ENCODE results near the gene DSCAM.

The DSCAM gene

DNA sequence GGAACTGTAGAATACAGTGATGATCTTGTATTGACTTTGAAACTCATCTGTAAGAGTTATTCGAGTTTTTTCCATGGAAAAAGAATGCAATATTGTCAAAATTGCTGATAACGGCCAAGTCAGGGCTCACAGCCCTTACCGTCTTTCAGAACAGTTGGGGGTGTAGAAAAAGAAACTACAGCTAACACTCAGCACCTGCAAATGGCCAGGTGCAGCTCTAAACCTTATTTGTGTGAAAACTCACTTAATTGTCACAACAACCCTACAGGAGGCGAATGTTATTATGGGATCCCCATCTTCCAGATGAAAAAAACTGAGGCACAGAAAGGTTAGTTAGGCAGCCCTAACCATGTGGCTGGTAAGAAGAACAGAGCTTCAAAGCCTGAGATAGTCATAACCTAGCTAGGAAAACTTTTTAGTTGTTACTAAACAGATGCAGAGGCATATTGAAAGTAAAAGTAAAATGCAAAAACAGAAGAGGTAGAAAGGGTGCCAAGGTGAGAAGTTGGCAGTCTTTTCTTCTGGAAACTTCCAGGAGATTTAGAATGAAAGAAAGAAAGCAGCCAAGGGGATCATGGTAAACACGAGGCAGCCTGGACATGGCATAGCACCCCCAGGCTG is 76.4 kb downstream of the DSCAM start:
- no peak for DNase-seq (ENCODE audit: low read depth)

DNA sequence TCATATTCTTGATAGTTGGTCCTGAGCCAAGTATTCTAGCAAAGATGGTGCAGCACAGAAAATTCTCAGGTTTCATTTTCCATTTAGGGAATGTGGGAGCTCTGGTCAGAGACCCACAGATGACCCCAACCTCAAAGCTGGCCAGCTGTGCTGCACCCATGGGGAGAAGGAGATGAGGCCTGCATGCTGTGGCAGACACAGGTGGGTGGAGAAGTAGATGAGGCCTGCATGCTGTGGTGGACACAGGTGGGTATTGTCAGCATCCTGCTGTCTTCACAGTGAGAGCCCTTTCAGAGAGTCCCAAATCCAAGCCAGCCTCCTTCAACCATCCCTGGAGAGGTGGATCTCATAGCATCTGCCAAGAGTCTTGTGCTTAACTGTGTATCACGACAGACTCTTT is 77.7 kb downstream of the DSCAM start:
- no peak for DNase-seq (ENCODE audit: low read depth)

DNA sequence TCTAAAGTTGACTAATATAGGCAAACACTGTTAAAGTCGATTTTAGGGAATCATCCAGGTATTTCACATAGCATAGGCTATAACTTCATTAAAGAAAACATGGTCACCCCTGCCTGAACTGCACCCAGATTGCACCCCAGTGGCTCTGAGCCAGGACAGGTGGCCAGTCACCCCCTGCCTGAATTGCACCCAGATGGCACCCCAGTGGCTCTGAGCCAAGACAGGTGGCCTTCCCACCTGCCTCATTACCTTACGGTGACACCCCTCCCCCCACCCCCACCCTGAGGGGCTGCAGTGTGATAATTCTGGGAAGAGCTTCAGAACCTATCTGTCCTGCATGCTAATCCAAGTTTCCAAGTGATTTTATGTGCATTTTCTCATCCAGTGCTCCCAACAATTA is 78.9 kb downstream of the DSCAM start:
- no peak for DNase-seq (ENCODE audit: low read depth)

DNA sequence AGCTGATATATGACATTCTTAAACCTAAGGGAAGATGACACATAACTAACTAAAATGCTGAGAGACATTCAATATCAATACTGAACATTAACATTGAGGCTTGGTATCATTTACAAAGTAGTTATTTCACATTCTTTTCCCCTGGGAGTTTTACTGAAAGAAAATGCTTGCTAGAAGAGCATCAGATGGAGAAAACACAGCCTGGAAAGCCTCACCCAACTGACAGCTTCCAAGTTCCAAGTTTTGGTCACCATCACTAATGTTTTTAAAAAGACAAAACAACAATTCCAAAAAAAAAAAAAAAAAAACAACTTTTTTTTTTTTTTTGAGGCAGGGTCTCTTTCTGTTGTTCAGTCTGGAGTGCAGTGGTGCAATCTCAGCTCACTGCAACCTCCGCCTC is 80.6 kb downstream of the DSCAM start:
- DNase-seq (ENCODE audit: low read depth): no peak

DNA sequence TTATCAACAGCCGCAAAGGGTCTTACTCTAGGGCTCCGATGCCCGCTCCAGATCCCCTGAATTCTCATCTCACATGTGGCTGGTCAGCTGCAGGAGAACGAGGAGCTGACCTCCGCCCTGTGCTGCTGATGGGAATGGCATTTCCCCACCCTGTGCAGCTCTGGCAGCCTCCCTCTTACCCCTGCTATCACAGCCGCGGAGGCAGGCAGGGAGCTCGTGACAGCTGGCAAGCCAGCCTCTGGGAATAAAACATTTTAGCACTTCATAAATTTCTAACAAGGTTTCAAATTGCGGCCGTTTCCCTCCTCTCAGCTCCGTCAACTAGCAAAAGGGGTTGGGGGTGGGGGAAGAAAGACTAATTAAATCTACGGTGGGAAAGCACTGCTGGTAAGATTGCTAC is 81.1 kb downstream of the DSCAM start:
- no peak for DNase-seq (ENCODE audit: low read depth)

DNA sequence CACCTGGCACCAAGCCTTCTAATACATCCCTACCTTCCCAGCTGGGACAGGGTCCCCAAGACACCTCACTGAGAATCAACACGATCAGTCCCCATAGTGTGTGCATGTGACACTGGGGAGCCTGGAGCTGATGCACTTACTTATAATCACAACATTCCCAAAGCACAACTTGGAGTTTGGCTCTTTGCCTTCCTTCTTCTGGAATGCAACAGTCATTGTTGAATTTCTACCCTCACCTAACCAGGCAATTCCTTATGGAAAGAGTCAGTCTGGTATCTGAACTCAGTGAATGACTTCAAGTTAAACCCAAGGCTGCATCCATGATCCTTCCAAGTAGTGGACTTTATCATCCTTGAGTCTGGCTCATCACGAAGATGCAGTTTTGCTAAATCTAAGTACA is 86.1 kb downstream of the DSCAM start:
- DNase-seq (ENCODE audit: low read depth): no peak

DNA sequence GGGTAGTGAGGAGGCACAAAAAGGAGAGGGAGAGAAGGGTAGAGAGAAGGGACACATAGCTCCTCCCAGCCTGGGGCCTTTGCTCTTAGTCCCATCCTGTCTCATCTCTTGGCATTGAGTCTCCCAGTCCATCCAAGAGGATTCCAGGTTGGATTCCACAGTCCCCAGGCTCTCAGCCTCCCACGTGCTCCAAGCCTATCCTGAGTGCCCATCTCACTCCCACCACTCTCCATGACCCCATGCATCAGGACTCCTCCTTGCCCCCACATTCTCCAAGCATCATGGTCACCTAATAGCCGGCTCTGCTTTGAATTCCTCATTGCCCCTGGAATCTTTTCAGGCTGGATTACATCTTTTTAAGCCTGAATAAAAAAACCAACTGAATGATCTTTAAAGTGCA is 87.9 kb downstream of the DSCAM start:
- DNase-seq (ENCODE audit: low read depth): no peak

DNA sequence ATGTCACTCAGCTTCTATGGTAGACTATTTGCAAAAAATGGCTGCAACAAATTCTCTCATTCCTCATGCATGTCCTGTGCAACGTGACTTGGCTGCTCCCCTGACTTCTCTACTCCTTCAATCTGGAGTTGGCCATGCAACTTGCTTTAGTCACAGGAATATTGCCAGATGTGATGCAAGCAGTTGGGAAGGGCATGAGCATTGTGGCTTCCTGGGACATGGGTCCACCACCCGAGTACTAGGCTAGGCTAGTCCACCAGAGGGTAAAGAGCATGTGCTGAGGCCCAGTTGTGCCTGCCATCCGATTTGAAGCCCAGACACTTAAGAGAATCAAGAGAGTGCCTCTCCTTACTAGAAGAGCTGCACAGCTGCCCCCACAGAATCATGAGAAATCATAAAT is 89.6 kb downstream of the DSCAM start:
- no peak for DNase-seq (ENCODE audit: low read depth)

DNA sequence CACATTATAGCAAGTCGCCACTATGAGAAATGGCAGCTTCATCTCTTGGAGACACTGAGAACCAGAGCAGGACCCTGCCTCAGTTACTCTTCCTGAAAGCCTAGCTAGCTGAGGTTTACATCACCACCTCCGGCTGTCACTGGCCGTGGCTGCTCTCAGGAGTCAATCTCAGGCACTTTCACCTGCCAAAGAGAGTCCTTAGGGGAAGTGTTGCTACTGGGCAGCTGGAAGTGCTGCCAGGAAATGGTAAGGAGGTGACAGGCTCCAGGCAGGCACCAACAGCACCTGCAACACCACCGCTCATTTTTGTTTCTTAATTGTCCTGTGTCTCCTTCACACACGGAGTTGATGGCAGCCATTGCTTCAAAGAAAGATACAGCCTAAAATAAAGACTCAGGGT is 92.5 kb downstream of the DSCAM start:
- no peak for DNase-seq (ENCODE audit: low read depth)

DNA sequence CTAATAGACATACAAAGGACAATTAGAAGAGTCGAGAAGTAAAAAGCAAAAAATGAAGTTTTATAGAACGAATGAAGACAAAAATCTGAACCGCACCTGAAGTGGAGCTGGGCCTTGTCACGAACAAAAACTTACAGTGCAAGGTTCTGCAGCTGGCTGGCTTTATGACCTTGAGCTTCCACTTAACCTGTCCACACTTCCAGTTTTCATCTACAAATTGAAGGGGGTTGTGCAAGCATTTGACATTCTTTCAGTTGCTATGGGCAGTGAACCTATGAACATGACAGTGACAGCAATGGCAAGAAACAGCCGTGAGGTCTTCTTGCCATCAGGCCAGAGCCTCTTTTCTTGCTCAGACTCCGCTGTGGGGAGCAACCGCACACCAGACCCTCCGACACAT is 93.2 kb downstream of the DSCAM start:
- no peak for DNase-seq (ENCODE audit: low read depth)

DNA sequence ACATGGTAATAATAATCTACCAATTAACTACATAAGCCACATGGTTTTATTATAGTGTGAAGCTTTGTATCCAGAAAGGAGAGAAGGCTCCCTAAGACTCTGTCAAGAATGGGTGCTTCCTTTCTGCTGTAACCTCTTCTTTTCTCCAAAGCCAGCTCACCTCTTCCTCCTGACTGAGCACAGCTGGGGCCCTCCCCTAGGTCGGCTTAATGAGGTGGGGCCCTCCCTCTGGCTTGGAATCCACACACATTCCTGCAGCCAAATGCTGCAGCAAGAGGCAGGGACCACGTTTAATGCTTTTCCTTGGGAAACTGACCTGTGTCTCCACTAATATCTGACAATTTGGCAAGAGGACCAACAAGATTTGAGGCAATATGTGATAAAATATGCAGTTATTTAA is 94.8 kb downstream of the DSCAM start:
- DNase-seq (ENCODE audit: low read depth): no peak

DNA sequence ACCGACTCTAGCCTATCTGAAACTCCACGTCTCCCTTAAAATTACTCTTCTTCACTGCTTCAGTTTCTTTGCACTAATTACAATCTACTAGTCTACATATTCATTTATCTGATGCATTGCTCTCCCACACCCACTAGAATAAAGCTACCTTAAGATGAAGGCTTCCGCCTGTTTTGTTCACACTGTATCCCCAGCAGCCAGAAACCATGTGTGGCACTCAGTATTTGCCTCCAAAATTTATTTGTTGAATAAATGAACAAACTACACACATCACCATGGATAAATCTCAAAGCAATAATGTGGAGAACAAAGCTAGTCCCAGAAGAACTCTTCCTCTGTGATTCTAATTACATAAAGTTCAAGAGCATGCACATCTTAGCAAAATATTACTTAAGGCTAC is 95.7 kb downstream of the DSCAM start:
- DNase-seq (ENCODE audit: low read depth): no peak

DNA sequence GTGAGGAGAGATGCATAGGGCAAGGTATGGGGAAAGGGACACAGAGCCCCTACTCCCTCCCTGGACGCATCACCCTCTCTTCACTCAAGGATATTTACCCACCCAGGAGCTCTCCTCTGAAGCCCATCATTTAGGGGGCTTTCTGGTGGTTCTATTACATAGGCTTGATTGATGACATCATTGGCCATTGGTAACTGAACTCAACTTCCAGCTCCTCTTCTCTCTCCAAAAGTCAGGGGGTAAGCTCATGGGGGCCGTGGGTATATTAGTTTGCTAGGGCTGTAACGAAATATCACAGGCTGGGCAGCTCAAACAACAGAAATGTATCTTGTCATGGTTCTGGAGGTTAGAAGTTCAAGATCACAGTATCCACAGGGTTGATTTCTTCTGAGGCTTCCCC is 110.8 kb downstream of the DSCAM start:
- DNase-seq (ENCODE audit: low read depth): no peak

DNA sequence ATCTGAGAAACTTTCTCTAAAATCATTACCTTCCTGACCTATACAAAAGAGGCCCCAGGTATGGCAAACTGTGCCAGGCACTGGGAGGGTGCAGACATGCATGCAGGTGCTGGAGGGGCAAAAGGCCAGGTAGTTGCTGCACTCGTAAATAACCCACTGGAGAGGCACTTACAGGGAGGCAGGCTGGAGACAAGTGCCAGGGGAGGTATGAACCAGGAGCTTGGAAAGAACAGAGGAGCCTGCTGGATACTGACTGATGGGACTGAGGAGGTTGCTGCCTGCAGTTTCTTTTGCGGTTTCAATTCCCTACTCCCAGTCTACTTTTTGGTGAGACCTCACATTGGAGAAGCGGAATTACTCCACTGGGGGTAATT is 113.9 kb downstream of the DSCAM start:
- no peak for DNase-seq (ENCODE audit: low read depth)

DNA sequence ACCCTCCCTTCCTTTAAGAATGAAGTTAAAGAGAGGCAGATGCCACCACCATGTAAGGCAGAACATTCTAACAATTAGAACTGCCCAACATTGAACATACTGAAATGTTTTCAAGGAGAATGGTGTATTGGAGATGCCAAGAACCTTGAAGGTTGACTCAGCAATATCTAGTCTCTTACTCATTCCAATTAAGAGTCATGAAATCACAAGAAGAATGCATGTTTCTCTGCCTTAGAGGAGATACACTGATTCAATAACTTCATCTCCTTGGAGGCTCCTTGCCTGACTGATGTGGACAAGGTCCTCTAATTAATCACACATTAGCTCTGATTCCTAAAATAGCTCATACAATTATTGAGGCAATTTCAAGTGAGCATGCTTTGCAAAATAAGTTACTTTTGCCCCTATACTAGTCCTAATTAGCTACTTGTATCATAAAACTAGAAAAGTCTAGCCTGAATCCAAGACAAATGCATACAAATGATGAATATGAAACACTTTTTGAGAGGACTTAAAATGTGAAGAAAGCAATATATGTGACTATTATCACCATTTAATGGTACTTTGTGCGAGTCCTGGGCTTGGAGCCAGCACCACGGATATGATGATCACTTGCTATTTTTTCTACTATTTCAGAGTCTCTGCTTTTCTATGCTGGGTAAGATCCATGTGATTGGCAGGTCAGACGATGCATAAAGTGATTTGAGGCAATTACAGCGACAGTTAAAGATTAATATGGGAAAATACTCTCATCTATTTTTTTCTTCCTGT is 114.5 kb downstream of the DSCAM start:
- DNase-seq (ENCODE audit: low read depth): no peak

DNA sequence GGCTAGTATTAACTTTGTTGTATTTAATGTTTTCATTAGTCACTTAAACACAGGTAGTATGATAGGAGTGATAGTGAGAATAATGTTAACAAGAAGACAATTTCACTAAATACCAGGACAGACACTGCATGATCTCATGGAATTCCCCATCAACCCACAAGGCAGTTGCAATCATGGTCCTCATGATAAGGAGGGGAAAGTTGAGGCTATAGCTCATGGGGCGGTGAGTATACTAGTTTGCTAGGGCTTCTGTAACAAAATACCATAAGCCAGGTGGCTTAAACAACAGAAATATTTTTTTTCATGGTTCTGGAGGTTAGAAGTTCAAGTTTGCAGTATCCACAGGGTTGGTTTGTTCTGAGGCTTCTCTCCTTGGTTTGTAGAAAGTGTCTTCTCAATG is 115.8 kb downstream of the DSCAM start:
- DNase-seq (ENCODE audit: low read depth): no peak

DNA sequence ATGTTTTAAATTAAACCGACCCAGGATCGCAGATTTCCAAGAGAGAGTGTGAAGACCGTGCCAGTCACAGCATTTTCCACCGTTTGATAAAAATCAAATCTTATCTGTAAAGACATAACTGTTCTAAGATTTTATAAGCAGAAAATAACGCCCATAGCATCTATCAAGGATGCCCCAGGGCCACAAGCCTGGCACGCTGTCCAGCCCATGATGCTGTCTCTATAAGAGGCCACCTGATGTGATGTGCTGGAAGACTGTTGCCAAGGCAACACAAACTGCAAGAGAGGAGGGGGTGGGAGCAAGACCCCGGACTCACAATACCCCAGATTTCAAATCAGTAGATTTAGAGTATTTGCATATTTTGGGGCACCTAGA is 116.5 kb downstream of the DSCAM start:
- no peak for DNase-seq (ENCODE audit: low read depth)

DNA sequence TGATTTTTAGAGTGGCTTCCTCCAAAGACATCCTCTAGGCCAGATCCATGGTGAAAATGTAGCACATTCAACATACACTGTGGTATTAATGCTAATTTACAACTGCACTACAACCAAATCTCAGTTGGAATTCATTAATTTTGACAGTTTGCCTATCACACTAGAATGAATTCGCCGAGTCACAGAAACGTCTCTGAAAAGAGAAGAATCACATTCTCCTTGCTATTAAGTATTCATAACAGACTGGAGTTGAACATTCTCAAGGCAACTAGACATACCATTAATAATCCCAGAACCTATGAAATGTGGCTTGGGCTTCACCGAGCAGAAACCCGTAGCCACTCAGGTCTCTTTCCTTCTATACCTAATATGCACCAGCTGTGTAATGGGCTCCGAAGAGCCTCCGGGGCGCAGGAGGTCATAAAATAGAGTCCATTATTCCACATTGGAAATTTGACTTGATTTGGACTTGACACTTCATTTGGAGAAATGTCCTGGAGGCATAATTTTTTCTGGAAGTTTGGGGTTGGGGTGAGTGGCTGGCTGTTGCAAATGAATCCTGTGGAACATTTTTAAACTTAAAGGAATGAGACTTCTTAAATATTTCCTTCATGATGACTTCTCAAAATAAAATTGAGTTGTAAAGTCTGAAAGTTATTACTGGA is 117.1 kb downstream of the DSCAM start:
- no peak for DNase-seq (ENCODE audit: low read depth)

DNA sequence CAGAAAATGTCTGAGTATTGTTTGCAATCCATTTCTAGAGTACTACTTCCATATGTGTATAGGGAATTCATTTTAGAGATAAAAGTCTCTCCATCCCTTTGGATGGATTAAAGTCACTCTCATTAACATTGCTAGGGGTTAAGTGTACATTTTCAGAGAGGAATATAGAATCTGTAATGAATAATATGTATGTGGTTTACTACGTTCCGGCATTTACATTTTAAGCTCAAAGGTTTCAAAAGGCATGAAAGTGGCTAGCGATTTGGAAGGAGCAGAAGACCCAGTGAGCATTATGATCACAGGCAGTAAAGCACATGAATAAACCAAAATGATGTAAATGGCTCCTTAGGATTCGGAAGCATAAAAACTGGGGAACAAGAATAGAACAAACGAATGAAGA is 123.0 kb downstream of the DSCAM start:
- DNase-seq (ENCODE audit: low read depth): no peak

DNA sequence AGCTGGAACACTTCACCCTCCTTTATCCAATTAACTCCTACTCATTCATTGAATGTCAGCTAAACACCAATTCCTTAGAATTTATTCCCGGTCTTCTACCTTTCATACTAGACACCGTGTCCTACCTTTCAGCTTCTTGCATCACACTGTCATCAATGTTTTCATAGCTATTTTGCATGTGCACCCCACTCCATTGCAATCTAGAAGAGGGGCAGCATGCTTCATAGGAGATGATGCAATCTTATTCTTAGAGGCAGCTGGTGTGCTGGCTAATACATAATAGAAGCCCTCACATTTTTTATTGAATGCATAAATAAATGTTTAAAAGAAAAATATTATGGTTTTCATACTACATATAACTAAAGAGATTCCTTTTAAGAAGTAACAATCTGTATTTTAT is 123.6 kb downstream of the DSCAM start:
- DNase-seq (ENCODE audit: low read depth): no peak

DNA sequence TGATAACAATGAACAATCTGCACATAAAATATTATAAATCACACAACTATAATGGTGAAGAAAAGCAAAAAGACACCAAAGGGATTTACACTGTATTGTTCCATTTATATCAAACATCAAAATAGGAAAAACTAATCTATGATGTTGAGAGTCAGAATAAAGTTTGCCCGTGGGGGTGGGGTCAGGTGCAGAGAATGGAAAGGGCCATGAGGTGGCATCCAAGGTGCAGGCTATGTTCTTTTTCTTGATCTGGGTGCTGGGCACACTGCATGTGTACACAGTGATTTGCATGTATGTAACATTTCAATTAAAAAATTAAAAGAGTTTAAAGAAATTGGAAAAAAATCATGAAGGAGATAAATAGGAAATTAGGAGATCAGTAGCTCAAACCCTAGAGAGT is 127.3 kb downstream of the DSCAM start:
- no peak for DNase-seq (ENCODE audit: low read depth)

DNA sequence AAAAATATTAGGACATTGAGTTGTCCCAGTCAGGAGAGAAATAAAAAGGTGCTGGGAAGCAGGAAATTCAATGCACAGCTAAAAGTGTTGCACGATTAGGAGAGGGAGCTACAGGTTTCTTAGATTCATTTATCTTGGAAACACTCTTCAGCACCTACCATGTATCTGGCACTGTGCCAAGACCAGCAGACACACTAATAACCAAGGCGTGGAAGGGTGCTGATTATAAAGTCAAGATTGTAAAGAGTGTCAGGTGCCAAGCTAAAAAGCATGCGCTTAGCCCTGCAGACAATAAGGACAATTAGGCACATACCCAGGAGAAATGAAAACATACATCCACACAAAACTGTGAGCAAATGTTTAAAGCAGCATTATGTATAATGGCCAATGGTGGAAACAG is 129.9 kb downstream of the DSCAM start:
- DNase-seq (ENCODE audit: low read depth): no peak

DNA sequence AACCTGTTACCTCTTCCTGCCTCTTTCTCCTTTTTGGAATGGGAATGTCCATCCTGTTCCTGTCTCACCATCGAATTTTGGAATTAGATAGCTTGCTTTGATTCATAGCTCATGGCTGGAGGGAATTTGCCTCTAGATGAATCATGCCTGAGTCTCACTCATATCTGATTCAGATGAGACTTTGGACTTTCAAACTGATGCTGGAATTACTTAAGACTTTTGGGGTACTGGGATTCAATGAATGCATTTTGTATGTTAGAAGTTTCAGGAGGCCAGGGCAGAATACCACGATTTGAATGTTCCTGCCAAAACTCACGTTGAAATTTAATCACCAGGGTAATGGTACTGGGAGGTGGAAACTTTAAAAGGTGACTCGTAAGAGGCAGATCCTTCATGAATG is 132.4 kb downstream of the DSCAM start:
- DNase-seq (ENCODE audit: low read depth): no peak
